T-helper 2 cell (primary cell): ENCODE measurements around the gene OR5A2.
"Not testable (repeated sequence)": the region's sequence is repeated elsewhere in the genome, so short reads cannot be mapped to it uniquely, and the experiment has no call there.

Experiments
- DNase-seq, 5 experiments: peaks; one replicate each; pipeline versions ENCODE4 v3.0.0 to v3.0.0-alpha.2; 2012 to 2022

Gene OR5A2

DNA sequence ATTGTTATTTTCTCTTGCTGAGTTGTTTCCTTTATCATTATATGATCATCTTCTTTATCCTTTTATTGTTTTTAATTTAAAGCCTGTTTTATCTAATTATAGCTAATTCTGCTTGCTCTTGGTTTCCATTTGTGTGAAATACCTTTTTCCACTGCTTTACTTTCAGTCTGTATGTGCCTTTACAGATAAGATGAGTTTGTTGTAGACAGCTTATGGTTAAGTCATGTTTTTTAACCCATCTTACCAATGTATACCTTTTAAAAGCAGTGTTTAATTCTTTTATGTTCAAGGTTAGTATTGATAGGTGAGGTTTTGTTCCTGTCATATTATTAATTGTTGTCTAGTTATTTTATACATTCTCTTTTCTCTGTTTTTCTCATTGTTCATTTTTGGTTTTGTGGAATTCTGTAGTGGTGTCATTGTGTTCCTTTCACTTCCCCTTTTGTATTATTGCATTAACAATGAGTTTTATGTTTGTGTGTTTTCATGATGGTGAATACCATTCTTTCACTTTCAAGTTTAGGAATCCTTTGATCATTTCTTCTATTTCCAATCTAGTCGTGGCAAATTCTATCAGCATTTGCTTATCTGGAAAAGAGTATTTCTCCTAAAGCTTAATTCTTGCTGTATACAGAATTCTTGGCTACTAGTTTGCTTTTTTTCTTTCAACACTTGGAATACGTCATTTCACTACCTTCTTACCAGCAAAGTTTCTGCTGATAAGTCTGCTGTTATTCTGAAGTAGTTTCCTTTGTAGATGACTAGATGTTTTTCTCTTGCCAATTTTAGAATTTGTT, 45.8 kb downstream of the OR5A2 start:
- DNase-seq: no peak

DNA sequence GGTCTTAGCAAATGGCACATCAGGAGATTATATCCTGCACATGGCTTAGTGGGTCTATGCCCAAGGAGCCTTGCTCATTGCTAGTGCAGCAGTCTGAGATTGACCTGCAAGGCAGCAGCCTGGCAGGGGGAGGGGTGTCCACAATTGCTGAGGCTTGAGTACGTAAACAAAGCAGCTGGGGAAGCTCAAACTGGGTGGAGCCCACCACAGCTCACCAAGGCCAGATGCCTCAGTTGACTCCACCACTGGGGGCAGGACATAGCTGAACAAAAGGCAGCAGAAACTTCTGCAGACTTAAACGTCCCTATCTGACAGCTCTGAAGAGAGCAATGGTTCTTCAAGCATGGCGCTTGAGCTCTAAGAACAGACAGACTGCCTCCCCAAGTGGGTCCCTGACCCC, 53.9 kb downstream of the OR5A2 start:
- DNase-seq: not testable (repeated sequence)

DNA sequence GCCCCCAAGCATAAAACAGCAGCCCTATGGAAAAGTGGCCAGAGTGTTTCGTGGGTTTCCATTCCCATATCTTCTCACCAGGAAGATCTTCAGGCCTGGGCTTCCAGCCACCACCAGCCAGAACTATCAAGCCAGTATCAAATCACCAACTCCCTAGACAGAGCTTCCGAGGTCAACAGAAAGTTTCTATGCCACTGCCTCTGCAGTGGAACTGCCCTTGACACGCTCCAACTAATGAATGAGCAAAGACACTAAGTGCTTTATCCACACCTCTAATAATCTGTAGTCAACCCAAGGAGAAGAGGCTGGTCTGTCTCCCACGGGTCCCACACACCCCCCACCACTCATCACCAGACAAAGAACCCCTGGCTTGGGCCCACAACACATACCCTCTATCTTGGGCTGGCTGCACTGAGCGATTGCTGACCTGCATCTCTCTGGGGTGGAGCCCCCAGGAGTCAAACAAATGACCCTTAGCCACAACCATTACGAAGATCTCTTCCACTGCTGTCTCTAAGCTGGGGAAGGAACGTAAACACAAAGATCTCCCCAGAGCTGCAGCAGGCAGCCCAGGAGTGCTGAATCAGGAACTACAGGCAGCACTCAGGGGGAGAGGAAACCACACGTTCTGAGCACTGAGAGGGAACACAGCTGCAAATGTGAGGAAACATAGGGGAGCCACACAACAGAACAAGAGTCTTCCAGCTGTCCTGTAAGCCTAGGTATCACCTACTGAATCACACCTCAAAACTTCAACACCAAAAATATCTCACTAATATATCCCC, 57.8 kb downstream of the OR5A2 start:
- no peak for DNase-seq
